22Rv1 (cell line): ENCODE data around the gene KRTAP4-6.

ENCODE experiments used
- ZFX ChIP-seq: fragments of 450-650 bp; IDR thresholded peaks from 2 replicates; pipeline ENCODE4 v1.6.1; 2017; ENCODE audit warnings: antibody characterized with exemption, borderline replicate concordance
- TF ChIP-seq, protein P1 (sequence below): fragments of 450-650 bp; IDR thresholded peaks from 2 replicates; pipeline ENCODE4 v1.5.1; 2017; ENCODE audit warnings: mild to moderate bottlenecking

DNA sequence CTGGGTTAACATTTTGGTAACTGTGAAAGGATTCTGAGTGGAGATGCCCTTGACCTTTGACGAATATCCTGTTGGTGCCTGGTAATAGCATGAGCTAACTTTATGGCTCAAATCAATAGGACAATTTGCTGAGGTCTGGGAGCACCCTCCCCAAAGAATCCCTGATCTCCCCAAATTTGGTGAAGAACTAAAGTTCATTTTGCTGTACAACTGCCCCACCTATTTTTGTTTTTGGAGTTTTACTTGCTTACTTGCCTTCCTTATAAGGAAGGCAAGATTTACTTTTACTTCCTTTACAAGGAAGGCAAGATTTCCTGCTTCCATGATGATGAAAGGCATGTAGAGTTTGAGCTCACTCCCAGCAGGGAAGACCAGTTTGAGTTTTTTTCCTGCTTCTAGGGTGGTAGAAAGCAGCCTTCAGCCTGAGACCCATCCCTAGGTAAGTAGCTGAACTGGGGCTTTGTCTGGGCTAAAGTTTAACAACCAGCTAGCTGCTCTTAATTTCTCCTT is 32.3 kb downstream of the KRTAP4-6 start:
- TF ChIP-seq, protein P1, sequence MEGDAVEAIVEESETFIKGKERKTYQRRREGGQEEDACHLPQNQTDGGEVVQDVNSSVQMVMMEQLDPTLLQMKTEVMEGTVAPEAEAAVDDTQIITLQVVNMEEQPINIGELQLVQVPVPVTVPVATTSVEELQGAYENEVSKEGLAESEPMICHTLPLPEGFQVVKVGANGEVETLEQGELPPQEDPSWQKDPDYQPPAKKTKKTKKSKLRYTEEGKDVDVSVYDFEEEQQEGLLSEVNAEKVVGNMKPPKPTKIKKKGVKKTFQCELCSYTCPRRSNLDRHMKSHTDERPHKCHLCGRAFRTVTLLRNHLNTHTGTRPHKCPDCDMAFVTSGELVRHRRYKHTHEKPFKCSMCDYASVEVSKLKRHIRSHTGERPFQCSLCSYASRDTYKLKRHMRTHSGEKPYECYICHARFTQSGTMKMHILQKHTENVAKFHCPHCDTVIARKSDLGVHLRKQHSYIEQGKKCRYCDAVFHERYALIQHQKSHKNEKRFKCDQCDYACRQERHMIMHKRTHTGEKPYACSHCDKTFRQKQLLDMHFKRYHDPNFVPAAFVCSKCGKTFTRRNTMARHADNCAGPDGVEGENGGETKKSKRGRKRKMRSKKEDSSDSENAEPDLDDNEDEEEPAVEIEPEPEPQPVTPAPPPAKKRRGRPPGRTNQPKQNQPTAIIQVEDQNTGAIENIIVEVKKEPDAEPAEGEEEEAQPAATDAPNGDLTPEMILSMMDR: no peak
- TF ChIP-seq ZFX: no peak
